IPS-NIHi11 (cell line): ENCODE data around the gene DMPK.
"Not testable (repeated sequence)": the region's sequence is repeated elsewhere in the genome, so short reads cannot be mapped to it uniquely, and the experiment has no call there.

Source experiments
- DNase-seq: peaks from one replicate; pipeline ENCODE4 v3.0.0; 2012; ENCODE audit warnings: mixed read lengths, low spot score

Gene DMPK

GRCh38 chr19:45742969-45743368 lies 39.3 kb downstream of the DMPK start:
- DNase-seq: no peak

- DNase-seq: no peak
Observed at GRCh38 chr19:45739498-45740439, 42.5 kb downstream of the DMPK start.

- no peak for DNase-seq
Observed at GRCh38 chr19:45733160-45733810, 49.0 kb downstream of the DMPK start, which contains the start of gene MEIOSIN. MEIOSIN (plus strand) TSS chr19:45733439; CDS start chr19:45735377, 1,938 bp downstream.

DNA sequence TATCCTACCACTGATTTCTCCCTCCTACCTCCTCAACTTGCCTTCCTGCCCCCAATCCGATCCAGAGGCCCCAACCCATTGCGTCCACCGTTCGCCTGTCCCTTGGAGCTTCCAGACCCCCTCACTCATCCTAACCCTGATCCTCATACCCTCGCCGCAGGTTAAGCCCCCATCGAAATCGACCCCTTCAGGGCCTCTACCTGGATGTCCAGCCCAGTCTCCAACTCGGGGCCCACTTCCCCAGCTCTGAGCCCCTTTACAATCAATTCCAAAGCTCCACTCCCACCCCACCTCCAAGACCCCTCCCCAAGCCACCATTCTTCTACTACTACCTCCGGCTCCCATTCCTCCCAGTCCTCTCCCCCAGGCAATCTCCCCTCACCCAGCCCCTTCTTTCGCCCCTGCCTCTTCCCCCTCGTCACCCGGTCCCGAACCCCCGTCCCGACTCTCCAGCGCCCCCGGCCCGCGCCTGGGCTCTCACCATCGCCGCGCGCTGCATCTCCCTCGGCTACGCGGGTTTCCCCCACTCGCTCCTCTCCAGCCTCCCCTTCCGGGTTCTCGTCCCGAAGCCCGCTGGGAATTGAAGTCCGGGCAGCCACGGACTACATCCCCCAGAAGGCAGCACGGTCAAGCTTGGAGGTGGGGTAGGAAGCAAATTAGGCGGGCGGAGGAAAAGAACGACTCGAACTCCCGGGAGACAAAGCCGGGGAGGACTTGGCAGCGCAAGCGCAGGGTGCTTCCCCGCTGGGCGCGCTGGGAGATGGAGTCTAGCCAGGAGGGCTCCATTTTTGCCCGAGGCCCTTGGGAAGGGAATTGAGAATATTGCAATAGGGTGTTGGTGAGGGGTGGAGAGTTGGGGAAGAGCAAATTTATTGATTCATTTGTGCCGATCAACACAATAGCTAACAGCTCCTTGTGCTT lies 51.7 kb downstream of the DMPK start, which contains the start of gene FBXO46:
TSS of gene FBXO46 (minus strand) at position 529 of the 921 bp plus-strand sequence. CDS start 17,401 bp downstream, outside the sequence.
- DNase-seq: peak; percentile 93

DNA sequence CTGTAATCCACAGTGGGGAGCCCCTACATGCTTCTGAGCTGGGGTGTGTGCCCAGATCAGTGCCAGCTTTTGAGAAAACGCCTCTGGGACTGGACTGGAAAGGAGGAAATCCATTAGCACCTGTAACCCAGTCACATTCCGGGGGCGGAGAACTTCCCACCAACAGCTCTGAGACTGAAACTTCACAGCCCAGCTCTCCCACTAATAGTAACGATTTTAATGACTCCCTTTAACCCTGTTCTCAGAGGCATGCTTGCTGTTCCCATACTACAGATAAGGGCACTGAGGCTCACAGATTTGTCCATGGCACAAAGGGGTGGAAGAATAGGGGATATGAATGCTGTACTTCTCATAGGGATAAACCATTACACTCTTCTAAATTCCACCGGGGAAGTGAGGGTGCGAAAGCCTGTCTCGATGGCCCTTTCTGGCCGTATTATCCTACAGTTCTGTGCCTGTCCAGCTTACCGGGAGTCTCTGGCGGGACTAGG lies 52.4 kb downstream of the DMPK start:
- no peak for DNase-seq

- DNase-seq: not testable (repeated sequence)
Observed at GRCh38 chr19:45728683-45729082, 53.6 kb downstream of the DMPK start.

GRCh38 chr19:45720065-45720464 lies 62.2 kb downstream of the DMPK start:
- not testable (repeated sequence) for DNase-seq
